Loucy (cell line): ENCODE data around the gene POLR2F.

Experiments
- H2AFZ ChIP-seq: fragments of 200-600 bp; sonication (generic); 2 replicates; pipeline ENCODE4 v1.6.0; 2016; ENCODE audit warnings: antibody characterized with exemption, mild to moderate bottlenecking, low read length, moderate library complexity
- H3F3A ChIP-seq: fragments of 200-600 bp; 2 replicates; pipeline ENCODE4 v1.6.0; 2016; ENCODE audit warnings: antibody characterized with exemption, low read depth, mild to moderate bottlenecking
- H3K27me3 ChIP-seq: fragments of 200-600 bp; sonication (generic); 2 replicates; pipeline ENCODE4 v1.6.1; 2014; ENCODE audit warnings: low read length, mild to moderate bottlenecking; ENCODE audit not compliant: insufficient read depth, poor library complexity, severe bottlenecking
- H3K36me3 ChIP-seq: fragments of 200-600 bp; sonication (generic); 2 replicates; pipeline ENCODE4 v1.6.1; 2016; ENCODE audit warnings: low read length; ENCODE audit not compliant: insufficient read depth
- H3K4me1 ChIP-seq: fragments of 200-600 bp; sonication (generic); 2 replicates; pipeline ENCODE4 v1.5.1; 2014; ENCODE audit warnings: low read length, mild to moderate bottlenecking; ENCODE audit not compliant: insufficient read depth, poor library complexity, severe bottlenecking
- H3K4me2 ChIP-seq: fragments of 200-600 bp; sonication (generic); 2 replicates; pipeline ENCODE4 v1.6.0; 2014; ENCODE audit warnings: antibody characterized with exemption, low read length, low read depth, mild to moderate bottlenecking; ENCODE audit not compliant: poor library complexity, severe bottlenecking
- H3K4me3 ChIP-seq: fragments of 200-600 bp; sonication (generic); 2 replicates; pipeline ENCODE4 v1.5.1; 2014; ENCODE audit warnings: low read length, mild to moderate bottlenecking, mixed read lengths; ENCODE audit not compliant: poor library complexity, severe bottlenecking
- H3K79me2 ChIP-seq: fragments of 200-600 bp; sonication (generic); 2 replicates; pipeline ENCODE4 v1.6.1; 2014; ENCODE audit warnings: low read length; ENCODE audit not compliant: insufficient read depth
- H3K9ac ChIP-seq: fragments of 200-600 bp; sonication (generic); 2 replicates; pipeline ENCODE4 v1.6.0; 2014; ENCODE audit warnings: mild to moderate bottlenecking, low read depth, low read length, moderate library complexity; ENCODE audit not compliant: poor library complexity, severe bottlenecking
- H3K9me2 ChIP-seq: fragments of 200-600 bp; sonication (generic); replicated peaks from 2 replicates; pipeline ENCODE4 v1.6.1; 2016; ENCODE audit warnings: low read depth, low read length, mixed read lengths
- H3K9me3 ChIP-seq: fragments of 200-600 bp; sonication (generic); 2 replicates; pipeline ENCODE4 v1.6.1; 2014; ENCODE audit warnings: mild to moderate bottlenecking, antibody characterized with exemption, low read length, low read depth; ENCODE audit not compliant: insufficient read depth
- H4K20me1 ChIP-seq: fragments of 200-600 bp; sonication (generic); 2 replicates; pipeline ENCODE4 v1.6.0; 2014; ENCODE audit warnings: antibody characterized with exemption, low read length, mild to moderate bottlenecking; ENCODE audit not compliant: insufficient read depth, poor library complexity, severe bottlenecking
- CTCF ChIP-seq: fragments of 200-600 bp; sonication (generic); conservative IDR thresholded peaks from 2 replicates; pipeline ENCODE4 v1.5.1; 2014; ENCODE audit warnings: mild to moderate bottlenecking, antibody characterized with exemption, low read length
- EZH2phosphoT487 ChIP-seq: fragments of 200-600 bp; IDR thresholded peaks from 2 replicates; pipeline ENCODE4 v1.6.1; 2018; ENCODE audit warnings: antibody characterized with exemption, mild to moderate bottlenecking, moderate library complexity, borderline replicate concordance

Gene POLR2F

DNA sequence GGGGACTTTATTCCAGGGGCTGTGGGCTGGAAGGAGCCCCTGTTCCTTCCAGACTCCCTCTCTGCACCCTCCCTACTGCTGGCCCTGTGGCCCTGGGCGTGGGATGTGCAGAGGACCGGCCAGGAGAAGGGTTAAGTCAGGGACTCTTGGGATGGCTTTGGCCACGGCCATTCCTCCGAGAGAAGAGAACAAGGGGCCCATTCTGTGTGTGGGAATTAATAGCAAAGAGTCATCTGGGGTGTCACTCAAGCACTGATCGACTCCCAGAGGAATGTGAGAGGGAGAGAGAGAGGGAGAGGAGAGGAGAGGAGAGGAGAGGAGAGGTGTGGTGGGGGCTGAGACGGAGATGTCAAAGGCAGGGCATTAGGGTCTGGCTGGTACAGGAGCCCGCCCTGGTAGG lies 45.0 kb downstream of the POLR2F start:
- Histone ChIP-seq H3K9ac (no peak overlapping the region), H3K9me3 (no peaks in the 10 kb centered on the region), H4K20me1 (no peaks in the 10 kb centered on the region), H3K79me2 (no peaks in the 10 kb centered on the region), H3K36me3 (no peaks in the 10 kb centered on the region), H3F3A (no peaks in the 10 kb centered on the region; the same call in 1 of the 2 replicates), H3K4me1 (peaks cover 40% of the 10 kb centered on the region), H3K27me3 (no peaks in the 10 kb centered on the region), H3K4me2 (no peak overlapping the region), H2AFZ (no peak overlapping the region), H3K4me3 (no peak overlapping the region), H3K9me2 (no peaks in the 10 kb centered on the region)
- TF ChIP-seq EZH2phosphoT487 (no peak), CTCF (no peak)

DNA sequence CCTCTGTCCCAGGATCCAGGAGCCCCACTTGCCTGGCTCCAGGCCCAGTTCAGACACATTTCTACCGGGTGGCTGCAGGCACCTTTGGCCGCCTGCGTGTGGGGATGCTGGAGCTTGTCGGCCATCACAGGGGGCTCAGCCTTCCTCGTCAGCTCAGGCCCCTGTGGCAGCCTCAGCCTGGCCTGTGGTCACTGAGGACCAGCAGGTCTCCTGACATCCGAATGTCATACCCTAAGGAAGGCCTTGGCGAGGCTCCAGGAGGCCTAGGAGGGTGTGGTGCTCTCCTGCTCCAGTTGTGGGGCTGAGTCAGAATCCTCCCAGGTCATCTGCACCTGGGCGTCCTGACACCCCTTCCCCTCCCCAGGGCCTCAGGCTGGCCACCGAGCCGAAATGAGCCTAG lies 45.7 kb downstream of the POLR2F start:
- H3K4me3 ChIP-seq: no peak overlapping the region
- no peaks in the 10 kb centered on the region for H3K9me2 ChIP-seq
- H3K36me3 ChIP-seq: no peaks in the 10 kb centered on the region
- peaks cover 34% of the 10 kb centered on the region for H3K4me1 ChIP-seq
- H3K79me2 ChIP-seq: no peaks in the 10 kb centered on the region
- H3F3A ChIP-seq: no peaks in the 10 kb centered on the region; the same call in 1 of the 2 replicates
- no peak overlapping the region for H3K9ac ChIP-seq
- no peak overlapping the region for H2AFZ ChIP-seq
- no peak for TF ChIP-seq CTCF
- no peak for TF ChIP-seq EZH2phosphoT487
- no peak overlapping the region for H3K4me2 ChIP-seq
- no peaks in the 10 kb centered on the region for H4K20me1 ChIP-seq
- no peaks in the 10 kb centered on the region for H3K27me3 ChIP-seq
- no peaks in the 10 kb centered on the region for H3K9me3 ChIP-seq

DNA sequence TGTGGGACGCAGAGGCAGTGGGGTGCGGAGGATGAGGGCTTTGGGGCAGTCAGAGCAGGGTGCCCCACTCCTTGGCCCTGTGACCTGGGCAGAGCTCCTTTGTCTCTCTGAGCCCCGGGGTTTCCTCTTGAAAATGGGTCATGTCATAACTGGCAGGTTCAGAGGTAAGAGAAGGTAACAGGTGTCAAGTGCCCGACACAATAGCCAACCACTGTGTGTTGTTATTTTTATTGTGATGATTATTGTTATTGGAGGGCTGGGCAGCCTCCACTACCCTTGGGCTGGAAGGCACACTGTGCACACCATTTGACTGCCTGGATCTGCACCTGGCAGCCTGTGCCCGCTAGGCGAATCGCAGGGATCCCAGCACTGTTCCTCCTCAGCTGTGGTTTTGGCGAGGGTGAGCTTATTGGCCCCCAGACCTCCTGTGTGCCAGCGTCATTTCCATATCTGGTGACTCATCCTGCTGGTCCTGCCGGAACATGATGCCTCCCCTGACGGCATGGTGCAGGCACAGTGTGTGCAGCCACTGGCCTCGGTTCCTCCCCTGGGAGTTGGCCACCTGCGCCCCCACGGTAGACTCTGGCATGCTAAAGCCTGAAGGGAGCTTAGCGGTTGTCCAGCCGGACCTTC lies 46.3 kb downstream of the POLR2F start:
- Histone ChIP-seq H3K4me3 (no peak overlapping the region), H3K4me2 (no peak overlapping the region)
- TF ChIP-seq EZH2phosphoT487: no peak
- no peak for TF ChIP-seq CTCF

More for the DNA sequence above, 46.3 kb downstream of the POLR2F start:
- Histone ChIP-seq H3K9me3 (no peaks in the 10 kb centered on the region), H2AFZ (no peak overlapping the region), H3K4me1 (peaks cover 36% of the 10 kb centered on the region), H4K20me1 (no peaks in the 10 kb centered on the region), H3K9me2 (no peaks in the 10 kb centered on the region), H3K79me2 (no peaks in the 10 kb centered on the region), H3F3A (no peaks in the 10 kb centered on the region), H3K27me3 (no peaks in the 10 kb centered on the region), H3K36me3 (no peaks in the 10 kb centered on the region), H3K9ac (no peak overlapping the region)
